Stimulated activated effector memory CD8-positive, alpha-beta T cell treated with anti-CD3 and anti-CD28 coated beads, Interleukin-12 subunit alpha, Interleukin-12 subunit beta, amount 100 ng/mL, for 72 hours (primary cell): Measurements from ENCODE around the gene OBSL1.

Experiments used
- ATAC-seq: fragments of 150-1000 bp; cut with Tn5 transposase; 2 replicates; pipeline ENCODE4 v1.10.0; 2021
- DNase-seq, 2 donors: peaks; one replicate each; pipeline ENCODE4 v3.0.0; 2021 to 2022; ENCODE audit warnings: low spot score in 2 of 2
- H3K27ac Mint-ChIP-seq: one replicate; pipeline ENCODE4 v1.8.0; 2022; ENCODE audit warnings: mild to moderate bottlenecking, mixed read lengths
- H3K36me3 Mint-ChIP-seq: one replicate; pipeline ENCODE4 v1.8.0; 2022; ENCODE audit warnings: mild to moderate bottlenecking, mixed read lengths
- H3K4me1 Mint-ChIP-seq: one replicate; pipeline ENCODE4 v1.8.0; 2022; ENCODE audit warnings: mixed read lengths
- H3K4me3 Mint-ChIP-seq: one replicate; pipeline ENCODE4 v1.8.0; 2022; ENCODE audit warnings: mild to moderate bottlenecking, mixed read lengths
- H3K9me3 Mint-ChIP-seq: one replicate; pipeline ENCODE4 v1.8.0; 2022; ENCODE audit warnings: mixed read lengths

Gene OBSL1

GRCh38 chr2:219538956-219539788 is 32.2 kb downstream of the OBSL1 start:
- Mint-ChIP-seq H3K36me3 (peaks cover 27% of the 10 kb centered on the region), H3K4me3 (no peak overlapping the region), H3K4me1 (peaks cover 19% of the 10 kb centered on the region), H3K27ac (no peak overlapping the region), H3K9me3 (no peaks in the 10 kb centered on the region)
- DNase-seq, result no peak
- ATAC-seq, result no peak

GRCh38 chr2:219538504-219538951 is 32.8 kb downstream of the OBSL1 start:
- DNase-seq (no peak), ATAC-seq (no peak)
- Mint-ChIP-seq H3K36me3 (peaks cover 27% of the 10 kb centered on the region), H3K9me3 (no peaks in the 10 kb centered on the region), H3K4me3 (no peak overlapping the region), H3K27ac (peak overlapping the region; percentile 20), H3K4me1 (peaks cover 18% of the 10 kb centered on the region)

GRCh38 chr2:219537657-219538488 is 33.5 kb downstream of the OBSL1 start:
- Mint-ChIP-seq H3K4me3 (no peak overlapping the region), H3K4me1 (peaks cover 17% of the 10 kb centered on the region), H3K9me3 (no peaks in the 10 kb centered on the region), H3K27ac (peak overlapping the region; percentile 20), H3K36me3 (peaks cover 27% of the 10 kb centered on the region)
- DNase-seq, result no peak
- no peak for ATAC-seq

- Mint-ChIP-seq H3K4me3 (no peak overlapping the region), H3K4me1 (peaks cover 8% of the 10 kb centered on the region), H3K36me3 (peaks cover 27% of the 10 kb centered on the region), H3K9me3 (no peaks in the 10 kb centered on the region), H3K27ac (no peak overlapping the region)
- ATAC-seq, result no peak
- DNase-seq, result no peak
Observed at GRCh38 chr2:219536967-219537366, 34.4 kb downstream of the OBSL1 start.

- no peak for DNase-seq
- Mint-ChIP-seq H3K4me1 (peaks cover 3% of the 10 kb centered on the region), H3K36me3 (peaks cover 25% of the 10 kb centered on the region), H3K27ac (no peak overlapping the region), H3K4me3 (no peak overlapping the region), H3K9me3 (no peaks in the 10 kb centered on the region)
- no peak for ATAC-seq
Observed at GRCh38 chr2:219536425-219536824, 34.9 kb downstream of the OBSL1 start.

GRCh38 chr2:219533930-219534661 is 37.2 kb downstream of the OBSL1 start:
- H3K4me3 Mint-ChIP-seq, result no peak overlapping the region
- peaks cover 7% of the 10 kb centered on the region for H3K36me3 Mint-ChIP-seq
- ATAC-seq (no peak), DNase-seq (no peak)
- no peak overlapping the region for H3K27ac Mint-ChIP-seq
- H3K4me1 Mint-ChIP-seq, result peaks cover 7% of the 10 kb centered on the region
- no peaks in the 10 kb centered on the region for H3K9me3 Mint-ChIP-seq

- no peaks in the 10 kb centered on the region for H3K9me3 Mint-ChIP-seq
Observed at GRCh38 chr2:219532378-219532649, 39.0 kb downstream of the OBSL1 start.

GRCh38 chr2:219531639-219532377 is 39.5 kb downstream of the OBSL1 start:
- no peaks in the 10 kb centered on the region for H3K9me3 Mint-ChIP-seq
- DNase-seq (no peak), ATAC-seq (no peak)
- no peaks in the 10 kb centered on the region for H3K36me3 Mint-ChIP-seq
- no peak overlapping the region for H3K4me3 Mint-ChIP-seq
- no peak overlapping the region for H3K27ac Mint-ChIP-seq
- peaks cover 7% of the 10 kb centered on the region for H3K4me1 Mint-ChIP-seq

More at GRCh38 chr2:219532378-219532649, 39.0 kb downstream of the OBSL1 start:
- DNase-seq (no peak), ATAC-seq (no peak)
- Mint-ChIP-seq H3K36me3 (no peaks in the 10 kb centered on the region), H3K4me1 (peaks cover 7% of the 10 kb centered on the region), H3K4me3 (no peak overlapping the region), H3K27ac (no peak overlapping the region)

- Mint-ChIP-seq H3K9me3 (no peaks in the 10 kb centered on the region), H3K27ac (no peak overlapping the region), H3K4me3 (no peak overlapping the region)
Observed at GRCh38 chr2:219530048-219530963, 41.0 kb downstream of the OBSL1 start.

GRCh38 chr2:219527472-219527871 is 43.9 kb downstream of the OBSL1 start:
- Mint-ChIP-seq H3K27ac (no peak overlapping the region), H3K4me1 (peaks cover 7% of the 10 kb centered on the region), H3K9me3 (no peaks in the 10 kb centered on the region), H3K4me3 (no peak overlapping the region), H3K36me3 (no peaks in the 10 kb centered on the region)
- DNase-seq, result no peak
- ATAC-seq, result no peak

More at GRCh38 chr2:219530048-219530963, 41.0 kb downstream of the OBSL1 start:
- ATAC-seq (peak; percentile 83), DNase-seq (peak; percentile 91)
- Mint-ChIP-seq H3K4me1 (peaks cover 7% of the 10 kb centered on the region), H3K36me3 (no peaks in the 10 kb centered on the region)

GRCh38 chr2:219527076-219527394 is 44.3 kb downstream of the OBSL1 start:
- H3K4me3 Mint-ChIP-seq, result no peak overlapping the region
- no peaks in the 10 kb centered on the region for H3K36me3 Mint-ChIP-seq
- H3K9me3 Mint-ChIP-seq, result no peaks in the 10 kb centered on the region
- DNase-seq, result no peak
- ATAC-seq, result no peak
- H3K4me1 Mint-ChIP-seq, result peaks cover 10% of the 10 kb centered on the region
- H3K27ac Mint-ChIP-seq, result no peak overlapping the region

GRCh38 chr2:219526320-219527075 is 44.8 kb downstream of the OBSL1 start:
- Mint-ChIP-seq H3K27ac (peak overlapping the region; percentile 2), H3K9me3 (no peaks in the 10 kb centered on the region), H3K4me1 (peaks cover 16% of the 10 kb centered on the region), H3K36me3 (no peaks in the 10 kb centered on the region), H3K4me3 (no peak overlapping the region)
- DNase-seq, result no peak
- ATAC-seq, result no peak

GRCh38 chr2:219525533-219526232 is 45.7 kb downstream of the OBSL1 start:
- Mint-ChIP-seq H3K36me3 (no peaks in the 10 kb centered on the region), H3K27ac (peak overlapping the region; percentile 2), H3K4me1 (peaks cover 20% of the 10 kb centered on the region), H3K4me3 (no peak overlapping the region), H3K9me3 (no peaks in the 10 kb centered on the region)
- DNase-seq, result no peak
- no peak for ATAC-seq
